Neutrophil (primary cell): ENCODE results near the gene PINLYP.

Experiments
- H3K27ac ChIP-seq: fragments of 200-600 bp; sonication (generic); 2 replicates; pipeline ENCODE4 v1.5.1; 2016; ENCODE audit warnings: mild to moderate bottlenecking, moderate library complexity
- H3K27me3 ChIP-seq: fragments of 200-600 bp; sonication (generic); 2 replicates; pipeline ENCODE4 v1.6.0; 2016; ENCODE audit warnings: mild to moderate bottlenecking
- H3K36me3 ChIP-seq: fragments of 200-600 bp; sonication (generic); 2 replicates; pipeline ENCODE4 v1.5.1; 2017
- H3K4me1 ChIP-seq, 2 experiments: fragments of 200-600 bp in 1 of 2; sonication (generic) in 1 of 2; 1 replicate in 1 of 2; 2 replicates in 1 of 2; pipeline versions ENCODE4 v1.5.1 to v1.6.1; 2013 to 2016; ENCODE audit warnings: low read depth in 1 of 2, low read length in 1 of 2, mild to moderate bottlenecking in 1 of 2, moderate library complexity in 1 of 2; ENCODE audit not compliant: control insufficient read depth in 1 of 2, insufficient read depth in 1 of 2
- H3K4me3 ChIP-seq, 2 experiments: fragments of 200-600 bp in 1 of 2; sonication (generic) in 1 of 2; 1 replicate in 1 of 2; 2 replicates in 1 of 2; pipeline ENCODE4 v1.5.1; 2013 to 2016; ENCODE audit warnings: low read depth in 1 of 2, low read length in 1 of 2, mild to moderate bottlenecking in 1 of 2, moderate library complexity in 1 of 2
- H3K9me3 ChIP-seq: fragments of 200-600 bp; sonication (generic); 2 replicates; pipeline ENCODE4 v1.5.1; 2016
- CTCF ChIP-seq: fragments of 200-600 bp; sonication (generic); IDR thresholded peaks from 2 replicates; pipeline ENCODE4 v1.5.1; 2016; ENCODE audit warnings: antibody characterized with exemption

The PINLYP gene

DNA sequence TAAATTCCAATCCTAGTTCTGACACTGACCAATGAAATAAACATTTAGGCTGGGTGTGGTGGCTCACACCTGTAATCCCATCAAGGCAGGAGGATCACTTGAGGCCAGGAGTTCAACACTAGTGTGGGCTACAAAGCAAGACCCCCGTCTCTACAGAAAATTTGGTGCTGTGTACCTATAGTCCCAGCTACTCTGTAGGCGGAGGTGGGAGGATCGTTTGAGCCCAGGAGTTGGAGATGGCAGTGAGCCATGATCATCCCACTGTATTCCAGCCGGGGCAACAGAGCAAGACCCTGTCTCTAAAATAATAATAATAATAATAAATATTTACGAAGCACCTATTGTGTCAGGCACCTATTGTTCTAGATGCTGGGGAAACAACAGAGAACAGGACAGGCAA lies 13.7 kb downstream of the PINLYP start:
- H3K4me3 ChIP-seq, result no peak overlapping the region
- H3K27ac ChIP-seq, result no peak overlapping the region
- H3K27me3 ChIP-seq, result no peaks in the 10 kb centered on the region
- peaks cover 0 to 4% of the 10 kb centered on the region in 2 experiments for H3K4me1 ChIP-seq
- H3K9me3 ChIP-seq, result no peaks in the 10 kb centered on the region
- peaks cover 20% of the 10 kb centered on the region for H3K36me3 ChIP-seq
- TF ChIP-seq CTCF, result no peak

DNA sequence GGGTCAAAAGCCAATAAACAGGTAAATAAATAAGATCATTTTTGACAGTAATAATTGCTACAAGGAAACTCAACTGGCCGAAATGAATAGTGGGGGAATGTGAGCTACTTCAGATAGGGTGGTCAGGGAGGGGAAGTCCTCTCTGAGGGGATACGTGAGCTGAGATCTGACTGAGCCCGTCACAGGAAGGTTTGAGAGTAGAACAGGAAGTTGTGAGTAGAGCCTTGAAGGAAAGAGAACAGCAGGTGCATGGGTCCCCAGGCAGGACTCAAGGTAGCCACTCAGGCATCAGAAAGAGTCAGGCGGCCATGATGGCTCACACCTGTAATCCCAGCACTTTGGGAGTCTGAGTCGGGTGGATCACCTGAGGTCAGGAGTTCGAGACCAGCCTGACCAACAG lies 14.1 kb downstream of the PINLYP start:
- Histone ChIP-seq H3K27me3 (no peaks in the 10 kb centered on the region), H3K4me1 (peaks cover 3 to 8% of the 10 kb centered on the region in 2 experiments), H3K36me3 (peaks cover 20% of the 10 kb centered on the region), H3K4me3 (no peak overlapping the region), H3K27ac (no peak overlapping the region), H3K9me3 (no peaks in the 10 kb centered on the region)
- TF ChIP-seq CTCF, result no peak

DNA sequence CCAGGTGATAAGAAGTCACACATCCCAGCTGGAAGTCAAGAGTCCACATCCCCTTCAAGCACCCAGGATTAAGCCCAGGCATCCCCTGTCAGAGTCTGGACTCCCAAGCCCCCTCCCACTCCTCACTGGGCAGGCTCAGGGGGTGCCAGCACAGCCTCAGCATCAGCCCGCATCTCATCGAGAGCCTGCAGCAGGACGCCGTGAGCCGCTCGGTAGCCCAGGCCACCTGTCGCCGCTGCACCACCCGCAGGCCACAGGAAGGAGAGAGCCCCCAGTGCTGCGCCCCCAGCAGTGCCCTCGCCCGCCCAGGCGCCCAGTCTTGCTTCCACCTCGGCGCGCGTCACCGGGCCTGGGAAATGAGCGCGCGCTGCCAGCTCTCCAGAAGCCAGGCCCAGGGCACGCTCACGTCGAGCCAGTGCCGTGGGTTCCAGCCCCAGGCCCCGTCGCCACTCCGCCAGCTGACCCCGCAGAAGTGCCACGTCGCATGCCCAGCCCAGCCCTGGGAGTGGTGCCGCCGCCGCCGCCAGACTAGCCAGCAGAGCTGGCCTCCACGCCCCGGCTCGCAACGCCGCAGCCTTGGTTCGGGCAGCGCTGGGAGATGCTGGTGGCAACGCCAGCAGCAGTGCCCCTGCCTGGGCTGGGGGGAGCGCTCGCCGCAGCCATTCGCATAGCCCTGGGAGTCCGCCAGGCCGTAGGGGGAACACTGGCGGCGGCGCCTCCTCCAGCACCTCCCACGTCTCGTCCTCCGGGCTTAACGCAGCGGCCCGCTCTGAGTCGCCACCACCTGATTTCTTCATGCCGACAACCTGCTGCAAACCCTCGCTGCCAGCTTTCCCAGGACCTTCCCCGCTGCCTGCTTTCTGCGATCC lies 16.5 kb downstream of the PINLYP start:
- Histone ChIP-seq H3K27ac (no peak overlapping the region), H3K9me3 (no peaks in the 10 kb centered on the region), H3K27me3 (no peaks in the 10 kb centered on the region), H3K4me3 (no peak overlapping the region), H3K36me3 (peaks cover 20% of the 10 kb centered on the region), H3K4me1 (peaks cover 27 to 32% of the 10 kb centered on the region in 2 experiments)
- no peak for TF ChIP-seq CTCF

DNA sequence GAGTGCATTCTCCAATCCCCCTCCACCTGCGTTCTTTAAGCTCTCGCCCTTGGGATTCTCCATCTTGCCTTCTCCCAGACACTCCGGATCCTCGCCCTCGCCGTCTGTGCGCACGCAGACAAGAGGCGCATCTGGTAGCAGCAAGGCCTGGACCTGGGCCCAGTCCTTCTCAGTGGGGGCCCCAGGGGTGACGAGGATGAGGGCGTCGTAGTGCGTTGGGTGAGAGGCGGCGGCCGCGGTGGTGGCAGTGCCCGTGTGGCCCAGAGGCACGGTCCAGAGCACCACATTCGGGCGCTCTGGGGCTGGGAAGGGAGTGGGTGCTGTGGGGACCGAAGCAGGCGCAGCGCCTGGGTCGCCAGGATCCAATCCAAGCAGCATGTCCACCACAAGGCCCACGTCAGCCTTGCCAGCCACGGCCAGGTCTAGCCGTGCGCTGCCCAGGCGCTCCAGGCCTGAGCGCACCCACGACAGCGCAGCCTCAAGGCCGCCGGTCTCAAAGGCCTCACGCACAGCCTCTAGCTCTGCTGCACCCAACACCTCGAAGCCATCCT lies 17.3 kb downstream of the PINLYP start:
- Histone ChIP-seq H3K36me3 (peaks cover 20% of the 10 kb centered on the region), H3K4me3 (no peak overlapping the region), H3K27me3 (no peaks in the 10 kb centered on the region), H3K9me3 (no peaks in the 10 kb centered on the region), H3K27ac (no peak overlapping the region), H3K4me1 (peaks cover 32 to 39% of the 10 kb centered on the region in 2 experiments)
- TF ChIP-seq CTCF, result no peak

DNA sequence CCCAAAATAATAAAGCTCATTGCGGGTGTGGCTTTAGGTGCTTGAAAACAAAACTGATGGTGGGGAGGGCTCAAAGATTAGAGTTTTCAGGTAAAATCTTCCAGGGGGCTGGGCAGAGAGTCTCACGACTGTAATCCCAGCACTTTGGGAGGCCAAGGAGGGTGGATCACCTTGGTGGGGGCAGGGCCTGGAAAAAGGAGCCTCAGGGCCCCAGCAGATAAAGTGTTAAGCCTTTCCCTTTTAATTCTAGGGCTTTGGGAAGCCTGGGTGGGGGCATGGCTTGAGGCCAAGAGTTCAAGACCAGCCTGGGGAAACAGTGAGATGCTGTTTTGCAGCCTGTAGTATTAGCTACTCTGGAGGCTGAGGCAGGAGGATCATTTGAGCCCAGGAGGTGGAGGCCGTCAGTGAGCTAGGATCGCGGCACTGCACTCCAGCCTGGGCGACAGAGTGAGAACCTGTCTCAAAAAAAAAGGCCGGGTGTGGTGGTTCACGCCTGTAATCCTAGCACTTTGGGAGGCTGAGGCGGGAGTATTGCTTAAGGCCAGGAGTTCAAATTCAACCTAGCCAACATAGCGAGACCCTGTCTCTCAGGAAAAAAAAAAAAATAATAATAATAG lies 18.6 kb downstream of the PINLYP start:
- Histone ChIP-seq H3K27me3 (no peaks in the 10 kb centered on the region), H3K9me3 (no peaks in the 10 kb centered on the region), H3K4me1 (peaks cover 32 to 40% of the 10 kb centered on the region in 2 experiments), H3K4me3 (peak overlapping the region; percentile 74 to 87), H3K27ac (peak overlapping the region; percentile 96), H3K36me3 (peaks cover 26% of the 10 kb centered on the region)
- no peak for TF ChIP-seq CTCF
